ENCODE results near the gene OGFOD1. TPM values are rescaled to one million over a fixed set of nuclear protein-coding genes. Genes with fewer than 3 reads are reported as not detected.
A peak's percentile ranks its signal among the peaks of the same experiment; 100 is the strongest.

Gene OGFOD1
- total and polyA plus RNA-seq, 9 of the 15 experiments (the other 6 are each of a cell fraction or from before 2014, with no cell fraction given), result 60.4 to 134 (median 85.8) TPM

- TF ChIP-seq ZNF512 (tag; IDR thresholded peaks at IDR 0.05), result no peak
- no peak for TF ChIP-seq MECOM (CRISPR knock-in tag; IDR thresholded peaks at IDR 0.05)
- TF ChIP-seq SRSF7 (optimal IDR thresholded peaks at IDR 0.05; ENCODE audit: low read depth, low read length), result no peak
- TF ChIP-seq BRF1 (IDR thresholded peaks at IDR 0.05; ENCODE audit: borderline replicate concordance, extremely low read depth, insufficient read length), result no peak
- no peak for TF ChIP-seq ATF6 (CRISPR knock-in tag; IDR thresholded peaks at IDR 0.05)
- no peak for TF ChIP-seq CBX5 (IDR thresholded peaks at IDR 0.05; ENCODE audit: borderline replicate concordance, low read depth)
- no peak for TF ChIP-seq RBFOX2 (IDR thresholded peaks at IDR 0.05; ENCODE audit: low read depth, low read length)
- no peak for TF ChIP-seq CSDE1 (IDR thresholded peaks at IDR 0.05)
- TF ChIP-seq CBFA2T2 (conservative IDR thresholded peaks at IDR 0.05), result no peak
- TF ChIP-seq ETS1 (conservative IDR thresholded peaks at IDR 0.05; ENCODE audit: control insufficient read depth, low read depth, low read length), result 0 out of 2 replicates have a peak, but pooled peaks have one; percentile 12
- no peak for TF ChIP-seq NR2C2 (CRISPR knock-in tag; IDR thresholded peaks at IDR 0.05)
- TF ChIP-seq NR2C2 (tag; IDR thresholded peaks at IDR 0.05), result no peak
- no peak for TF ChIP-seq WHSC1 (IDR thresholded peaks at IDR 0.05; ENCODE audit: low read length)
- TF ChIP-seq KDM5B (IDR thresholded peaks at IDR 0.05; ENCODE audit: insufficient replicate concordance, low read depth, low read length), result peak; percentile 32
- no peak for TF ChIP-seq PML (IDR thresholded peaks at IDR 0.05; ENCODE audit: low read length)
- no peak for TF ChIP-seq PPARD (CRISPR knock-in tag; IDR thresholded peaks at IDR 0.05)
- peak; percentile 6; the same call in 1 of the 2 replicates for TF ChIP-seq EP400 (IDR thresholded peaks at IDR 0.05)
- no peak for TF ChIP-seq HBP1 (CRISPR knock-in tag; IDR thresholded peaks at IDR 0.05)
- peak; percentile 17; the same call in 1 of the 2 replicates for TF ChIP-seq RFX1 (IDR thresholded peaks at IDR 0.05)
- TF ChIP-seq L3MBTL2 (IDR thresholded peaks at IDR 0.05), result no peak
- TF ChIP-seq HDAC2 (IDR thresholded peaks at IDR 0.05), result peak; percentile 76; the same call in 1 of the 2 replicates
Measured at GRCh38 chr16:56451753-56452689, 667 bp downstream of the OGFOD1 start (continued).
